ENCODE results near the gene ENPEP.

The ENPEP gene

GRCh38 chr4:110611968-110612447 is 136.1 kb downstream of the ENPEP start:
- no peak for DNase-seq

- DNase-seq: no peak
Measured at GRCh38 chr4:110612631-110613269, 136.8 kb downstream of the ENPEP start.

GRCh38 chr4:110613745-110614144 is 137.8 kb downstream of the ENPEP start:
- DNase-seq: no peak

GRCh38 chr4:110614173-110614963 is 138.4 kb downstream of the ENPEP start:
- DNase-seq: no peak
